ENCODE measurements around the gene TSSK2.

Gene TSSK2

DNA sequence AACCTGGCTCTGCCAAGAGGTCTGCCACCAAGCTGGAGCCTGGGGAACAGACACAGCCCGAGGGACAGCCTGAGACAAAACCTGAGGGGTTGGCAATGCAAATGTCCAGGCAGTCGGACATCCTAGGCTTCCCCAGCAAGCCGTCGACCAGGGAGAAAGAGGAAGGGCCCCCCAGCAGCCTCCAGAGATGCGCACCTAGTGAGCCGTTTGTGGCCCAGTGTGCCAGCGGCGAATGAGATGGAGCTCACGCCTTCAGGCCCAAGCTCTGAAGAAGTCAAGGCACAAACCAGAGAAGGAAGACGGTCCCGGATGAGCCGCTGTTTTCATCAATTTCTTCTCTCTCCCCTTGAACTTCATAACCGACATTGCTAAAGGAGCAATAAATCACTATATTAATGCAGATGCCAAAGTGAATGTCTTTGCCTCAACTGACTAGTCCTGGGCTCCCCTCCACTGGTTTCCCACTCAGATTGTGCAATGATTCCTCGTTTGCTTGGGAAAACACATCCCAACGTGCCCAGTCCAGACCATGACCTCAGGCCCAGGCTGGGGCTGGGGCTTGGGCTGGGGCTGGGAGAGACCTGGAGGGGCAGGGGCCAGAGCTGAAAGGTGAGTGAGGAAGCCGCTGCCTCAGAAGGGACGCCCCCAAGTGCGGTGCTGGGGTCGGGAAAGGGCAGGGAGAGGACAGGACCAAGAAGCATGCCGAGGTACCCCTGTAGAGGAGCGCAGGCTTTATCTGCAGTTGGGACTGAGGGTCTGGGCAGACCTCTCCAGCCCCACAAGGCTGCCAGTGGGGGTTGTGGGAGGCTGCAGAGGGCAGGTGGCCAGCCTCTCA, 5.4 kb upstream of the TSSK2 start:
- Histone ChIP-seq H3K27me3 (replicated peaks; ENCODE audit: control insufficient read depth, insufficient read depth, low read length) (no peaks in the 10 kb centered on the region), H3K36me3 (ENCODE audit: control insufficient read depth, insufficient read depth, low read length) (no peaks in the 10 kb centered on the region), H3K4me3 (replicated peaks; ENCODE audit: low read depth, low read length) (no peak overlapping the region)
- TF ChIP-seq, protein P1, sequence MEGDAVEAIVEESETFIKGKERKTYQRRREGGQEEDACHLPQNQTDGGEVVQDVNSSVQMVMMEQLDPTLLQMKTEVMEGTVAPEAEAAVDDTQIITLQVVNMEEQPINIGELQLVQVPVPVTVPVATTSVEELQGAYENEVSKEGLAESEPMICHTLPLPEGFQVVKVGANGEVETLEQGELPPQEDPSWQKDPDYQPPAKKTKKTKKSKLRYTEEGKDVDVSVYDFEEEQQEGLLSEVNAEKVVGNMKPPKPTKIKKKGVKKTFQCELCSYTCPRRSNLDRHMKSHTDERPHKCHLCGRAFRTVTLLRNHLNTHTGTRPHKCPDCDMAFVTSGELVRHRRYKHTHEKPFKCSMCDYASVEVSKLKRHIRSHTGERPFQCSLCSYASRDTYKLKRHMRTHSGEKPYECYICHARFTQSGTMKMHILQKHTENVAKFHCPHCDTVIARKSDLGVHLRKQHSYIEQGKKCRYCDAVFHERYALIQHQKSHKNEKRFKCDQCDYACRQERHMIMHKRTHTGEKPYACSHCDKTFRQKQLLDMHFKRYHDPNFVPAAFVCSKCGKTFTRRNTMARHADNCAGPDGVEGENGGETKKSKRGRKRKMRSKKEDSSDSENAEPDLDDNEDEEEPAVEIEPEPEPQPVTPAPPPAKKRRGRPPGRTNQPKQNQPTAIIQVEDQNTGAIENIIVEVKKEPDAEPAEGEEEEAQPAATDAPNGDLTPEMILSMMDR (IDR thresholded peaks at IDR 0.05; ENCODE audit: insufficient read depth, low read length, poor library complexity, severe bottlenecking), result no peak
- DNase-seq (ENCODE audit: extremely low read depth, insufficient read length), result no peak

DNA sequence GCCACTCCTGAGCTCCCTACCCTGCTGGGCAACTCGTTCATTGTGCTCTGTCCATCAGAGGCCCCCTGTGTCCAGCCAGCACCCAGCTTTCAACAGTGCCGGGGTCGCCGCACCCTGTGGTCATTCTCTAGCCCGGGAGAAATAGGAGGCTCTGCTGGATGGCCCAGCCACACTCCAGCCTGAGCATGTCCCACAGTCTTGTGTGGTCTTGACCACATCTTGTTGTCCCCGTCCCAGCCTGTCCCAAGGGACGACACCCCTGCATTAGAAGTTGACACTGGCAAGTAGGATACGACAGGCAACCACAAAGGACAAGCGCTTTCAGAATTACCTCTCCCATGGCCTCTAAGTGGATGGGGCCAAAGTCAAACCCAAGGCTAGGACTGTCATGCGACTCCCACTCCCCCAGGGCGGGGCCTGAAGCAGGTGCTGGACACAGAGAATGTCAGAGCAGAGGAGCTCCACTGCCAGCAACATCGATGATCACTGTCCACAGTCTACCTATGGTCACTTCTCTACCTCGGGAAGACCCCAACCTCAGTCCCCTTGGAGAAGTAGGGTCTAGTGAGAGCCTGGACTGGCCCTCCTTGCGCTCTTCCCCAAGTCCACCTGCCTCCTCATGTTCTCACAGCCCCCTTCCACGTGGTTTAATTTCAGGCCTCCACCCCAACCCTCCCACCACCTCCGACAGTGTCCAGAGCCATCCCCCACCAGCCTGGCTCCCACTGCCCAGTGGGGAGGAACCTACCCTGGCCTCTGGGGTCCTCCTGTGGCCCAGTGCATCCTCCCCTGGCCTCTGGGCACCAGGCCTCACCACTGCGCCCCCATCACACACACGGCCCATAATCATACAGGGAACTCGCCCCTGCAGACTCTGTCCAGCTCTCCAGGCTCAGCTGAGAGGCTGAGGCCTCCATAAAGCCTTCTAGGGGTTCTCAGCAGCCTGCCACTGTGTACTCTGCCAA, 4.5 kb upstream of the TSSK2 start:
- Histone ChIP-seq H3K4me3 (replicated peaks; ENCODE audit: low read depth, low read length) (no peak overlapping the region), H3K27me3 (replicated peaks; ENCODE audit: control insufficient read depth, insufficient read depth, low read length) (no peaks in the 10 kb centered on the region), H3K36me3 (ENCODE audit: control insufficient read depth, insufficient read depth, low read length) (no peaks in the 10 kb centered on the region; the same call in 1 of the 2 replicates)
- TF ChIP-seq, protein P1 (IDR thresholded peaks at IDR 0.05; ENCODE audit: insufficient read depth, low read length, poor library complexity, severe bottlenecking), result no peak
- DNase-seq (ENCODE audit: extremely low read depth, insufficient read length), result no peak

DNA sequence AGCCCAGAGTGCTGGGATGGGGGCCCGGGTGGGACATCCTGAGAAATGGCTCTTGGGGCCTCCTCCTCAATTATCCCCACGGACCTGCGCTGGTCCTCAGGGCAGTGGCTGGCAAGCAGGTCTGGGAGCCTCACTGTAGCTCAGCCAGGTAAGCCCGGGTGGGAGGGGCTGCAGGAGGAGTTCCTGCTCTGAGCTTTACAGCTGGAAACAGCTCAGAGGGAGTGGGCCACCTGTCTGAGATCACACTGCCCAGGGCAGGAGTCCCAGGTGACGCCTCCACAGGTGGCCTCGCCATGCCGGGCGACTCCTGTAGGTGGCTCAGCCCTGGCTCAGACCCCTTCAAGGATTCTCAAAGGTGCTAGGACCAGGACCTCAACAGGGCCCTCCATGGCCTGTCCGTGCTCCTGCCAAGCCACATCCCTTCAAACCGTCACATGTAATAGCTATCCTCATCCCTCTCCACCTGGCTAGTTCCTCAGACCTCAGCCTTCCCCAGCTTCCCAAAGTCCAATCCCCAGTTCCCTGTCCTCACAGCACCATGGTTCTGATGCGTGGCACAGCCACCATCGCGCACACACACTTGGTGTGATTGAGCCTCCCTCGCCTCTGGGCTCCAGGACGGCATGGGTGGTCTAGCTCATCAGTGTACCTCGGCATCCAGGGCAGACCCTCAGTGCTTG, 3.6 kb upstream of the TSSK2 start:
- H3K27me3 ChIP-seq (replicated peaks; ENCODE audit: control insufficient read depth, insufficient read depth, low read length), result no peaks in the 10 kb centered on the region
- DNase-seq (ENCODE audit: extremely low read depth, insufficient read length), result no peak
- no peak overlapping the region for H3K4me3 ChIP-seq (replicated peaks; ENCODE audit: low read depth, low read length)
- H3K36me3 ChIP-seq (ENCODE audit: control insufficient read depth, insufficient read depth, low read length), result peaks cover 2% of the 10 kb centered on the region
- TF ChIP-seq, protein P1 (IDR thresholded peaks at IDR 0.05; ENCODE audit: insufficient read depth, low read length, poor library complexity, severe bottlenecking), result no peak

- peaks cover 5% of the 10 kb centered on the region for H3K36me3 ChIP-seq (ENCODE audit: control insufficient read depth, insufficient read depth, low read length)
- no peak overlapping the region for H3K4me3 ChIP-seq (replicated peaks; ENCODE audit: low read depth, low read length)
- no peak for DNase-seq (ENCODE audit: extremely low read depth, insufficient read length)
- TF ChIP-seq, protein P1 (IDR thresholded peaks at IDR 0.05; ENCODE audit: insufficient read depth, low read length, poor library complexity, severe bottlenecking), result no peak
- H3K27me3 ChIP-seq (replicated peaks; ENCODE audit: control insufficient read depth, insufficient read depth, low read length), result no peaks in the 10 kb centered on the region
These were observed 3.1 kb upstream of the TSSK2 start for GRCh38 chr22:19128009-19128401.

DNA sequence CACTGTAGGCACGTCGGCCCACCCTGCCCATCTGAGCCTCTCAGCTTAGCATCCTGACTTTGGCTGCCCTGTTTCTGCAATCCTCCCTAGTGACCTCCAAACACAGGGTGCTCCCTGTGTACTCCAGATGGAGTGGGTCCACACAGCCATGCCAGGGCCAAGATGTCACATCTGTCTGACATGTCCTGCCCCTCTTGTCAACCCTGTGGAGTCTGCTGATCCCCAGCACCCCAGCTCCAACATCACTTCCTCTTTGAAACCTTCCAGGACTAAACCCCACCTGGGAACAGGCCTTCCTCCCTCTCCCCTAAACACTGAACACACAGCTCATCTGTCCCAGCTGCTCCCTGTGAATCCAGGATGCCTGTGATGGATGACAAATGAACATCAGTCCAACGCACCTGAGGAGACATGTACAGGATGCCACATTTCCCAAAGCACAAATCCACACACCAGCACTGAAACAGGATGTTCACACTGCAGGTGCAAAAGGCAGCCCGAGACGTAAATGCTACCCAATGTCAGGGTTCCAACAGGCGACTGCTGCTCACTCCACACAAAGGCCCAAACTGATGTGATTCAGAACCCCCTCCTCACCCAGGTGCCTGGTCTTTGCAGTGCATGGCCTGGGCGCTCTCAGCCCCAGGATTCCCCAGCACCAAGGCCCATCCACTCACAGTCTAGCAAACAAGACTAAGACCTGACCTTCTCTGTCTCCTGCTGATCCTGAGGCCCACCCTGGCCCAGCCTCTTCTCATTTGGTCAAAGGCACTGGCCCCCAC, 2.0 kb upstream of the TSSK2 start:
- DNase-seq (ENCODE audit: extremely low read depth, insufficient read length), result no peak
- peaks cover 11% of the 10 kb centered on the region for H3K36me3 ChIP-seq (ENCODE audit: control insufficient read depth, insufficient read depth, low read length)
- H3K27me3 ChIP-seq (replicated peaks; ENCODE audit: control insufficient read depth, insufficient read depth, low read length), result no peaks in the 10 kb centered on the region
- TF ChIP-seq, protein P1 (IDR thresholded peaks at IDR 0.05; ENCODE audit: insufficient read depth, low read length, poor library complexity, severe bottlenecking), result no peak
- H3K4me3 ChIP-seq (replicated peaks; ENCODE audit: low read depth, low read length), result no peak overlapping the region

All from GM06990 (cell line).